PC-3 (cell line): ENCODE measurements around the gene DLGAP1. TPM values are rescaled to one million over a fixed set of nuclear protein-coding genes. Genes with fewer than 3 reads are reported as not detected.

Source experiments
- ATAC-seq: fragments of 200-7000 bp; cut with Tn5 transposase; 2 replicates; pipeline ENCODE4 v1.9.1; 2020; ENCODE audit warnings: mild to moderate bottlenecking, moderate library complexity
- BruUV-seq: library from RNA; stranded (reverse); fragments of 400-500 nt; replicated peaks from 2 replicates; lab custom pipeline; 2021; lab: Mats Ljungman, UMichigan
- CTCF ChIA-PET: fragments of 300-600 bp; sonication (Branson Sonifier 250); formaldehyde crosslinking; loops from one replicate; lab custom pipeline; 2022; ENCODE audit warnings: antibody characterized with exemption; lab: Charles Lee
- POLR2A ChIA-PET: fragments of 300-600 bp; sonication (Branson Sonifier 250); formaldehyde crosslinking; loops from one replicate; lab custom pipeline; 2022; ENCODE audit warnings: antibody characterized with exemption; ENCODE audit not compliant: unreplicated experiment; lab: Charles Lee
- DNase-seq: peaks from one replicate; pipeline ENCODE4 v3.0.0-alpha.2; 2015
- H2AFZ ChIP-seq: fragments of 300-600 bp; sonication (generic); 2 replicates; pipeline ENCODE4 v1.6.0; 2016; ENCODE audit warnings: antibody characterized with exemption, low read length
- H3F3A ChIP-seq: fragments of 300-600 bp; sonication (generic); one replicate; pipeline ENCODE4 v1.6.0; 2017; ENCODE audit warnings: antibody characterized with exemption, low read length, control low read depth, mild to moderate bottlenecking; ENCODE audit not compliant: unreplicated experiment
- H3K27ac ChIP-seq: fragments of 300-600 bp; sonication (generic); 2 replicates; pipeline ENCODE4 v1.5.1; 2016; ENCODE audit warnings: mild to moderate bottlenecking, low read length
- H3K27me3 ChIP-seq: fragments of 300-600 bp; sonication (generic); 2 replicates; pipeline ENCODE4 v1.6.1; 2016; ENCODE audit warnings: low read length, mixed read lengths
- H3K36me3 ChIP-seq: fragments of 300-600 bp; sonication (generic); 2 replicates; pipeline ENCODE4 v1.6.1; 2016; ENCODE audit warnings: low read depth, mixed run types, low read length, mixed read lengths
- H3K4me1 ChIP-seq: fragments of 300-600 bp; sonication (generic); 2 replicates; pipeline ENCODE4 v1.5.1; 2016; ENCODE audit warnings: low read length; ENCODE audit not compliant: insufficient read depth
- H3K4me2 ChIP-seq: fragments of 300-600 bp; sonication (generic); 2 replicates; pipeline ENCODE4 v1.6.0; 2016; ENCODE audit warnings: low read length
- H3K4me3 ChIP-seq: fragments of 300-600 bp; sonication (generic); 2 replicates; pipeline ENCODE4 v1.5.1; 2016; ENCODE audit warnings: mild to moderate bottlenecking, low read length, mixed read lengths
- H3K79me2 ChIP-seq: fragments of 300-600 bp; sonication (generic); 2 replicates; pipeline ENCODE4 v1.6.1; 2017; ENCODE audit warnings: low read length, mixed read lengths
- H3K9ac ChIP-seq: fragments of 300-600 bp; sonication (generic); 2 replicates; pipeline ENCODE4 v1.6.0; 2016; ENCODE audit warnings: mild to moderate bottlenecking, low read length
- H3K9me2 ChIP-seq: fragments of 300-600 bp; sonication (generic); replicated peaks from 2 replicates; pipeline ENCODE4 v1.6.1; 2016; ENCODE audit warnings: mixed run types, low read length, mixed read lengths
- H3K9me3 ChIP-seq: fragments of 300-600 bp; sonication (generic); 2 replicates; pipeline ENCODE4 v1.6.1; 2016; ENCODE audit warnings: low read length, mixed read lengths
- H4K20me1 ChIP-seq: fragments of 300-600 bp; sonication (generic); 2 replicates; pipeline ENCODE4 v1.6.1; 2016; ENCODE audit warnings: low read length, mixed read lengths
- CTCF ChIP-seq: fragments of 300-600 bp; sonication (generic); conservative IDR thresholded peaks from 2 replicates; pipeline ENCODE4 v1.5.1; 2017; ENCODE audit warnings: antibody characterized with exemption, low read depth, mild to moderate bottlenecking, low read length
- EZH2 ChIP-seq: fragments of 300-600 bp; sonication (generic); IDR thresholded peaks from one replicate; pipeline ENCODE4 v1.6.1; 2017; ENCODE audit warnings: antibody characterized with exemption, mild to moderate bottlenecking, low read length; ENCODE audit not compliant: unreplicated experiment
- EZH2phosphoT487 ChIP-seq: fragments of 300-600 bp; sonication (generic); IDR thresholded peaks from 2 replicates; pipeline ENCODE4 v1.6.1; 2018; ENCODE audit warnings: mild to moderate bottlenecking, antibody characterized with exemption, low read length, borderline replicate concordance
- intact Hi-C: fragments of 100-400 bp; cut with micrococcal nuclease; formaldehyde crosslinking; loops from 2 replicates; pipeline ENCODE4 v1.9.0; 2023
- total RNA-seq: library from RNA; depleted of rRNA; stranded (reverse); fragments of >200 nt; gene quantifications from 2 replicates; pipeline ENCODE4 v1.2.3, GENCODE V29; 2014

The DLGAP1 gene
- total RNA-seq, 1 experiment from 2014 or later, result not detected

- TSS peak; percentile 64 for BruUV-seq
- Histone ChIP-seq H3K36me3 (no peaks in the 10 kb centered on the region), H2AFZ (peak overlapping the region; percentile 59), H3K27me3 (no peaks in the 10 kb centered on the region), H3K9ac (peak overlapping the region; percentile 85), H3K79me2 (peaks cover 14% of the 10 kb centered on the region; the same call in 1 of the 2 replicates), H3K27ac (peak overlapping the region; percentile 99), H3K9me3 (no peaks in the 10 kb centered on the region), H3F3A (peaks cover 4% of the 10 kb centered on the region), H3K4me2 (peak overlapping the region; percentile 84), H3K4me1 (peaks cover 45% of the 10 kb centered on the region), H3K9me2 (no peaks in the 10 kb centered on the region), H3K4me3 (peak overlapping the region; percentile 60), H4K20me1 (no peaks in the 10 kb centered on the region)
- DNase-seq (peak; percentile 94), ATAC-seq (peak; percentile 50)
- ChIA-PET CTCF (interaction anchor here (0.5 to 2.9 kb wide), 12 partner anchors 9 to 339 kb away, joined by 3 to 24 read pairs (median 6); no protein-coding TSS in a partner anchor), POLR2A (interaction anchor here (0.5 to 2.3 kb wide), 17 partner anchors 9 to 332 kb away, joined by 3 to 44 read pairs (median 6); partner anchors contain the start of gene MYL12B)
- intact Hi-C loops, result loop anchor here (1.0 to 2.0 kb wide), 3 partner anchors 79 to 313 kb away; no protein-coding TSS in a partner anchor
- TF ChIP-seq EZH2phosphoT487, result no peak
- TF ChIP-seq CTCF, result peak; percentile 81
- TF ChIP-seq EZH2, result no peak
These were observed 861.0 kb downstream of the DLGAP1 start for GRCh38 chr18:3593904-3594759.

- H3K79me2 ChIP-seq, result peaks cover 14% of the 10 kb centered on the region; the same call in 1 of the 2 replicates
- H4K20me1 ChIP-seq, result no peaks in the 10 kb centered on the region
- no peaks in the 10 kb centered on the region for H3K9me3 ChIP-seq
- no peaks in the 10 kb centered on the region for H3K9me2 ChIP-seq
- peaks cover 4% of the 10 kb centered on the region for H3F3A ChIP-seq
- peak; percentile 57 for DNase-seq
- peaks cover 45% of the 10 kb centered on the region for H3K4me1 ChIP-seq
- TSS peak; percentile 44 for BruUV-seq
- POLR2A ChIA-PET, result interaction anchor here (0.5 to 2.3 kb wide), 13 partner anchors 10 to 332 kb away, joined by 3 to 44 read pairs (median 8); partner anchors contain the start of gene MYL12B
- peak overlapping the region; percentile 99 for H3K27ac ChIP-seq
- CTCF ChIA-PET, result interaction anchor here (0.5 to 2.9 kb wide), 8 partner anchors 8 to 338 kb away, joined by 4 to 24 read pairs (median 8); no protein-coding TSS in a partner anchor
- H3K4me2 ChIP-seq, result peak overlapping the region; percentile 84
- ATAC-seq, result peak; percentile 14
- intact Hi-C loops, result no loop called here
- no peaks in the 10 kb centered on the region for H3K27me3 ChIP-seq
- TF ChIP-seq EZH2 (no peak), EZH2phosphoT487 (no peak), CTCF (no peak)
- peak overlapping the region; percentile 85 for H3K9ac ChIP-seq
- H2AFZ ChIP-seq, result peak overlapping the region; percentile 59
- no peaks in the 10 kb centered on the region for H3K36me3 ChIP-seq
- H3K4me3 ChIP-seq, result peak overlapping the region; percentile 60
These were observed 861.7 kb downstream of the DLGAP1 start for GRCh38 chr18:3593381-3593903.
